Thyroid gland (tissue), 4 donors: Measurements from ENCODE around the gene RTL1.

ENCODE experiments used
- POLR2A ChIP-seq, 2 donors: fragments of 450-650 bp; IDR thresholded peaks; one replicate each; pipeline ENCODE4 v1.6.1; 2017; ENCODE audit warnings: antibody characterized with exemption in 2 of 2, mild to moderate bottlenecking in 2 of 2, moderate library complexity in 1 of 2
- TF ChIP-seq, protein P1 (sequence below), 6 experiments: fragments of 200-600 bp in 3 of 6; fragments of 450-650 bp in 3 of 6; sonication (generic) in 3 of 6; IDR thresholded peaks; one replicate each; pipeline ENCODE4 v1.5.1; 2016 to 2019; ENCODE audit warnings: antibody characterized with exemption in 6 of 6, mild to moderate bottlenecking in 2 of 6, inconsistent platforms in 1 of 6, moderate library complexity in 1 of 6

GRCh38 chr14:100841066-100841760 lies 62.3 kb downstream of the RTL1 start:
- TF ChIP-seq, protein P1, sequence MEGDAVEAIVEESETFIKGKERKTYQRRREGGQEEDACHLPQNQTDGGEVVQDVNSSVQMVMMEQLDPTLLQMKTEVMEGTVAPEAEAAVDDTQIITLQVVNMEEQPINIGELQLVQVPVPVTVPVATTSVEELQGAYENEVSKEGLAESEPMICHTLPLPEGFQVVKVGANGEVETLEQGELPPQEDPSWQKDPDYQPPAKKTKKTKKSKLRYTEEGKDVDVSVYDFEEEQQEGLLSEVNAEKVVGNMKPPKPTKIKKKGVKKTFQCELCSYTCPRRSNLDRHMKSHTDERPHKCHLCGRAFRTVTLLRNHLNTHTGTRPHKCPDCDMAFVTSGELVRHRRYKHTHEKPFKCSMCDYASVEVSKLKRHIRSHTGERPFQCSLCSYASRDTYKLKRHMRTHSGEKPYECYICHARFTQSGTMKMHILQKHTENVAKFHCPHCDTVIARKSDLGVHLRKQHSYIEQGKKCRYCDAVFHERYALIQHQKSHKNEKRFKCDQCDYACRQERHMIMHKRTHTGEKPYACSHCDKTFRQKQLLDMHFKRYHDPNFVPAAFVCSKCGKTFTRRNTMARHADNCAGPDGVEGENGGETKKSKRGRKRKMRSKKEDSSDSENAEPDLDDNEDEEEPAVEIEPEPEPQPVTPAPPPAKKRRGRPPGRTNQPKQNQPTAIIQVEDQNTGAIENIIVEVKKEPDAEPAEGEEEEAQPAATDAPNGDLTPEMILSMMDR (IDR thresholded peaks at IDR 0.05), result no peak
- no peak for TF ChIP-seq POLR2A (IDR thresholded peaks at IDR 0.05)
